GM10248 (cell line): ENCODE results near the gene HACL1.
"Not testable (repeated sequence)": the region's sequence is repeated elsewhere in the genome, so short reads cannot be mapped to it uniquely, and the experiment has no call there.

Source experiments
- CTCF ChIA-PET: fragments of 300-600 bp; sonication (Branson Sonifier 250); formaldehyde crosslinking; extraction: SDS; loops from one replicate; lab custom pipeline; 2021; ENCODE audit warnings: antibody characterized with exemption; lab: Yijun Ruan, JAX
- POLR2A ChIA-PET: fragments of 350-650 bp; sonication (Branson Sonifier 250); formaldehyde crosslinking; extraction: SDS; loops from one replicate; lab custom pipeline; 2020; ENCODE audit warnings: antibody characterized with exemption; lab: Yijun Ruan, JAX
- DNase-seq: peaks from one replicate; pipeline ENCODE4 v3.0.0; 2012; ENCODE audit errors: extremely low spot score
- CTCF ChIP-seq: IDR thresholded peaks from 2 replicates; pipeline ENCODE4 v1.5.1; 2012; ENCODE audit warnings: mild to moderate bottlenecking, low read depth; ENCODE audit errors: extremely low read depth, missing control alignments, control extremely low read depth

HACL1 gene

DNA sequence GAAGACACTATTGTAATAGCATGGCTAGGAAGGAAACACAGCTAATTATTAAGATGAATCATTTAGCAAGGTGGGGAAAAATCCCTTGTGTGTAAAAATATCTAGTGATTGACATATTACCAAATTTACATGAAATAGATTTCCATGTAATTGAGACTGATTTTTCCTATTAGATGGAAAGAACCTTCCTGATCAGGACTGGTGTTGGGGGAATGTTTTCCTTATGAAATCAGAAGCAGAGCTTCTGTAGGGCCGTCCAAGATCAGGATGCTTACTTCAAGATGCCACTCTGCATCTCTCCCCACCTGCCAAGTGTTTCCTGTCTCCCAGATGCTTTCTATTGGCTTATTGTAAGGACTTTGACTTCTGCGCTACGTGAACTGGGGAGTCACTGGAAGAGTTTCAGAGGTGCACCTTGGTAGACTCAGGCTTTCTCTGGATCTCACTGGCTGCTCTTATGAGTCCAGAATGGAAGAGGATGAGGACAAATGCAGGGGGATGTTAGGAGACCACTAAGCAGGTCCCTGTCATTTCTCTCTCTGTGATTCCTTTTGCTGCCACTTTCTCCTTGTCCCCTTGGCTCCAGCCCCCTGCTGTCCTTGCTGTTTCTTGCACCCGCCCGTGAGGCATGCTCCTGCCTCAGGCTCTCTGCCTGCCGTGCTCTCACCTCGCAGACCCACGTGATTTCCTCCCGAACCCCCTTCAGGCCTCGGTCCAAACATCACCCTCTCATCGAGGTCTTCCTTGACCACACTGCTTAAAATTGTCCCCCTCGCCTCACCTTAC lies 30.2 kb upstream of the HACL1 start:
- TF ChIP-seq CTCF, result no peak
- DNase-seq, result no peak
- ChIA-PET POLR2A (no interaction called here), CTCF (interaction anchor here (1.0 to 2.7 kb wide), 12 partner anchors 8 to 547 kb away, joined by 3 to 31 read pairs (median 4); no protein-coding TSS in a partner anchor)

DNA sequence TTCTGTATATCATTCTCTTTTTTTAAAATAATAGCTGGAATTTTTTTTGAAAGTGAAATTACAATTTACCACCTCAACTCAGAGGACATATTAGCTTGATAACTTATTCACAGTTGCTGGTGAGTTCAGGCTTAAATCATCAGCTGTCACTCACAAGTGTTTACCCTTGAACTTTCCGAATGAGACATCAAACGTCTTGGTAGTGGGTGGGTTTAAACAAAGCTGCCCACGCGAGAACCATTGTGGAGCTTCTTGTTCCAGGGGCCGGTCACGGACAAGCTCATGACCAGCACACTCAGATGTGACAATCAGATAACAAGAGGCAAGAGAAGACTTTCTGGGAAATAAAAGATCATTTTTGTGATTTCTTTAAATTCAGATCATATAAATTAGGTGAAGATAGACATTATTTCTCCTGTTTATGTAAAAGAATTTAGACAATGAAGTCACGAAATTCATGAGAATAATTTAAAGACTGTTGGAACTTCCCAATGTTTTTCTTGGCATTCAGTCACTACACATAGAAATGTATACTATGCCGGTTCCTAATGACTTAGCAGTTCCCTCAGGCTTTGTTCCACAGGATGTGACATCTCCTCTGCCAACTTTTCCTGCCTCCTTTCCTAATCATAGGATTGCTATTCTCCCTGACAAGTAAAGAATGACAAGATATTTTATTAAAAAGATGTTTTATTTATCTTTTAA lies 29.4 kb upstream of the HACL1 start:
- ChIA-PET POLR2A (interaction anchor here (0.6 kb wide), 1 partner anchor 592 kb away, joined by 6 read pairs; no protein-coding TSS in a partner anchor), CTCF (interaction anchor here (0.7 to 2.7 kb wide), 26 partner anchors 9 to 621 kb away, joined by 3 to 31 read pairs (median 4); partner anchors contain the start of gene HACL1)
- no peak for TF ChIP-seq CTCF
- DNase-seq, result peak; percentile 59

DNA sequence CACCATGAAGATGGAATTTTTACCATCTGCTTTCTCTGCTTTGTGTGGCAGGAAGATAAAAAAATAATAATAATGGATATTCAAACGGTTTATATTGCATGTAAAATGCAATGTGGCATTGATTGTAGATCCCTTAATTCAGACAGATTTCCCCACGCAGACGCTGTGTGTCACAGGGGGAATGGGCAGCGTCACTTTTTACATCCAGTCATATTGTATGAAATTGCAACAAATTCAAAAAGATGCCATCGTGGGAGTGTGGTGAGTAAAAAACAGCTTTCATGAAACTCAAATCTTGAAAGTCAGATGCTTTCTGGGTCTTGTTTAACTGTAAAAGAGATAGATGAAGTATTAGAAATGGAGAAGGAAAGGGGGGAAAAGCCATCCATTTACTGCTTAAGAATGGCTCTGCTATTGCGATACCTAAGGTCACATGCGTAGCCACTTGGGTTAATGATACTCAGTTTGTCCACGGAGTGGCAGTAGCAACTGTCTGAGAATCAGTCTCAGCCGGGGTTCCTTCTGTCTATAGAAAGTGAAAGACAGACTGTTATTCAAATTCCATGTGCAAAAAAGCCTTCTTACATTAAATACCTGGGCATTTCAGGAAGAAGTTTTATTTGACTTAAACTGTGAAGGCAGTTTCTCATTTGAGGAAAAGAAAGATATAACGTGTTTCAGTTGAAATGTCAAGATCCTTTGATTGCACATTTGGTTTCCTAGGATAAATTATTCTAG lies 28.7 kb upstream of the HACL1 start:
- ChIA-PET POLR2A (no interaction called here), CTCF (interaction anchor here (0.7 to 2.7 kb wide), 25 partner anchors 11 to 621 kb away, joined by 3 to 31 read pairs (median 4); partner anchors contain the start of gene HACL1)
- peak; percentile 75 for TF ChIP-seq CTCF
- peak; percentile 81 for DNase-seq

DNA sequence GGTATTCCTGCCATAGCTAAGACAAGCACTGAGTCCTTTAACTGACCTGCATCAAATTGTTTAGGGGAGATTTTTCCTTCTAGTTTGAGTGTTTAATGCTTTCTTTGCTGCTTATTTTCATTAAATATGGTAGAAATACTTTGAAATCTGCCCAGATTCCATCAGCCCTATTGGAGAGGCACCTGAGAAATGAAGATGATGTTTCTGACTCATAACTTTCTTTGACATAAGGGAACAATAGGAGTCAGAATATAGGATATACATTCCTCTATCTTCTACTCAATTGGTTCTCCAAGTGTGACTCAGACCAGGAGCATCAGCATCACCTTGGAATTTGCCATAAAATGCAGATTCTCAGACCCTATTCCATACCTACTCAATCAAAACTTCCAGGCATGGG lies 27.6 kb upstream of the HACL1 start:
- CTCF ChIA-PET, result interaction anchor here (1.0 to 3.5 kb wide), 8 partner anchors 7 to 615 kb away, joined by 3 to 31 read pairs (median 4); no protein-coding TSS in a partner anchor
- POLR2A ChIA-PET, result no interaction called here
- no peak for TF ChIP-seq CTCF
- DNase-seq, result no peak

- DNase-seq, result no peak
- ChIA-PET CTCF (interaction anchor here (1.3 kb wide), 1 partner anchor 17 kb away, joined by 3 read pairs; no protein-coding TSS in a partner anchor), POLR2A (no interaction called here)
- TF ChIP-seq CTCF, result no peak
Observed at GRCh38 chr3:15623535-15624440, 22.4 kb upstream of the HACL1 start.

DNA sequence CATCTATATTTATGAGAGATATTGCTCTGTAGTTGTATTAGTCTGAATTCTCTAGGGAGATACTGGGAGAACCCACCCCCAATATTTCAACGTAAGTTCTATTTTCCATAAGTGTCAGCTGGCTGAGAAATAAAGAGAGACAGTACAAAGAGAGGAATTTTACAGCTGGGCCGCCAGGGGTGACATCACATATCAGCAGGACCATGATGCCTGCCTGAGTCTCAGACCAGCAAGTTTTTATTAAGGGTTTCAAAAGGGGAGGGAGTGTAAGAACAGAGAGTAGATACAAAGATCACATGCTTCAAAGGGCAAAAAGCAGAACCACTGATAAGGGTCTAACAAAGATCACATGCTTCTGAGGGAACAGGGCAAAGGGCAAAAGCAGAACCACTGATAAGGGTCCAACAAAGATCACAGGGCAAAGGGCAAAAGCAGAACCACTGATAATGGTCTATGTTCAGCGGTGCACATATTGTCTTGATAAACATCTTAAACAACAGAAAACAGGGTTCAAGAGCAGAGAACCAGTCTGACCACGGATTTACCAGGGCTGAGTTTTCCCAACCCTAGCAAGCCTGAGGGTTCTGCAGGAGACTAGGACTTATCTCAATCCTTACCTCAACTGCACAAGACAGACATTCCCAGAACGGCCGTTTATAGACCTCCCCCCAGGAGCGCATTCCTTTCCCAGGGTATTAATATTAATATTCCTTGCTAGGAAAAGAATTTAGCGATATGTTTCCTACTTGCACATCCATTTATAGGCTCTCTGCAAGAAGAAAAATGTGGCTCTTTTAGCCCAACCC lies 18.5 kb upstream of the HACL1 start:
- DNase-seq, POLR2A ChIA-PET: not testable (repeated sequence)
- CTCF ChIA-PET, result interaction anchor here (1.0 kb wide), 1 partner anchor 10 kb away, joined by 4 read pairs; no protein-coding TSS in a partner anchor
